ENCODE measurements around the gene GJA9.
"Not testable (repeated sequence)": the region's sequence is repeated elsewhere in the genome, so short reads cannot be mapped to it uniquely, and the experiment has no call there.

Gene GJA9

DNA sequence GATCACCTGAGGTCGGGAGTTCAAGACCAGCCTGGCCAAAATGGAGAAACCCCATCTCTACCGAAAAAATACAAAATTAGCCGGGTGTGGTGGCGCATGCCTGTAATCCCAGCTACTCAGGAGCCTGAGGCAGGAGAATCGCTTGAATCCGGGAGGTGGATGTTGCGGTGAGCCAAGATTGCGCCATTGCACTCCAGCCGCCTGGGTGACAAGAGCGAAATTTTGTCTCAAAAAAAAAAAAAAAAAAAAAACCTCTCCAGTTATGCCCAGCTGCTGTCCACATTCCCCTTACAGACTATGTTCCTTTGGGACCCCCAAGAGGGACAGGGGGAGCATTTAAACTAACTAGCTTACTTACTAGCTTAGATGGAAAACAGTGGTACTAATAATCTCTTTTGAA lies 45.1 kb downstream of the GJA9 start:
- DNase-seq, result not testable (repeated sequence)
- intact Hi-C loops (cut with DNase I), result loop anchor here (10.0 kb wide), 1 partner anchor 812 kb away; no protein-coding TSS in a partner anchor

DNA sequence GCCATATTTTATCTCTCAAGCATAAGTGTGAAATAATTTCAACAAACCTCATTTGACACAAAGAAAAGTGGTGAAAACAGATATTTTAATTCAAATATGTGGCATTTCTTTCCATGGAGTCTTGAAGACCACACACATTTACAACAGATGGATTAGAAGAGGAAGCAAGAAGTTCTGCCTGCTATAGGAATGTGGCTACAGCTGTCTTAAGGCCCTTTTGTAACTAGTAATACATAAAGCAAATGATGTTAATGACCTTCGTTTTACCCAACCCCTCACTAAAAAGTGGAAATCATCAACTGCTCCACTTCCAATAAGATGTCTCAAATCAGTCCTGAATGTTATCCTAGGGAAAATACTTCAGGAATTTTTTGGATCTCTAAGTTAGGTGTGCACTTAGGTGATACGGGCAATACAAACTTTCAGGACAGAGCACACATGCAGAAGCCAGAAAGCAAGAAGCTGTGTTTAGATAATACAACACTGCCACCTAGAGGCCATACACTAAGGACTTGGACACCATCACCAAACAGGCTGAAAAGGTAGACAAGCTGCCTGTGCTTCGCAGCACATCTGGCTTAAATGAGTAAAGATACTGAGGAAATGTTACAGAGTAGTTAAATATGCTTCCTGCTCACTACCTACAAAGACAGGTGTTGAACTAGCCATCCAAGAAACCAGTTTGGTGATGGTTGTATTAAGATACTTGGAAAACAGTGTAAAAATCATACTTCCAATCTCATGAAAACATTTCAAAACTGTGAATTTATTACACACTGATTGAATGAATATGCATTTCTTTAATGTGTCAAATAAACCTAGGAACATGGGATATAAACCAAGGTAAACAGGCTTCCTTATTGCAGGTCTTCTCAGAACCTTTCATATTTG lies 46.2 kb downstream of the GJA9 start:
- DNase-seq, result peak in 21 of 42 donors; percentile 23 to 83 (median 61)
- intact Hi-C loops (cut with DNase I), result loop anchor here (10.0 kb wide), 1 partner anchor 810 kb away; no protein-coding TSS in a partner anchor

DNA sequence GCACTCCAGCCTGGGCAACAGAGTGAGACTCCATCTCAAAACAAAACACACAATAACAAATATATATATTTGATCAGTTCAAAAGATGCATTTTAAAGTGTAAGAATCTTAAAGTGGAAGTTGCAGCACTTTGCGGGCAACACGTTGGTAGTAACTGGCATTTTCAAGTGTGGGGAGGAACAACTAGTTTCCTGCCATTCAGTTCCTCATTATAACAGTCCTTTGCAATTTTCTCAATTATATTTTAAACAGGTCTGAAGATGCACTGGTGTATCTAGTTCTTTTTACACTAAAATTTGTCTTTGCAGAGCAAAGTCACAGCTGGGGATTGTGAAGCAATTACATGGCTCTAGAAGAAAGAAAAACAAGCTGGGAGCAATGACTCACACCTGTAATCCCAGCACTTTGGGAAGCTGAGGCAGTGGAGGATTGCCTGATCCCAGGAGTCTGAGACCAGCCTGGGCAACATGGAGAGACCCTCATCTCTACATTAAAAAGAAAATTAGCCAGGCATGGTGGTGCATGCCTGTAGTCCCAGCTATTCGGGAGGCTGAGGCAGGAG lies 47.1 kb downstream of the GJA9 start:
- DNase-seq, result no peak
- intact Hi-C loops (cut with DNase I), result loop anchor here (10.0 kb wide), 1 partner anchor 810 kb away; no protein-coding TSS in a partner anchor

DNA sequence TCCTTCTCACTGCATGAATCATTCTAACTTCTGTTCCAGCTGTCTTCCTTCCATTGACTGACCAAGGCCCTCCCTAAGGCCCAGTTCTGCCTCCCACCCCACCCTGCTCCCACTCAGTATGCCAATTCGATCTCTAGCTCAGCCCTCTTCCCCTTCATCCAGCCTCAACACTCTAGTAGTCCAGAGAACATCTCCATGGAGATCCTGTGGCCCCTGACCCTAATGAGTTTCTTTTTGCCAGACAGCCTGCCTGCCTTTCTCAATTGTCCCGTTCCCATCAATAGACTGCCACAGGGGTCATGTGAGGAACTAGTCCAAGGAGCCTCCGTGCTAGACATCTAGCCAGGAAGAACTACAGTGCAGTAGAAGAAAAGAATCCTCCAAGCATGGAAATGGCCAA lies 48.2 kb downstream of the GJA9 start:
- intact Hi-C loops (cut with DNase I), result loop anchor here (10.0 kb wide), 1 partner anchor 808 kb away; no protein-coding TSS in a partner anchor
- peak in 9 of 42 donors; percentile 29 to 65 (median 48) for DNase-seq

DNA sequence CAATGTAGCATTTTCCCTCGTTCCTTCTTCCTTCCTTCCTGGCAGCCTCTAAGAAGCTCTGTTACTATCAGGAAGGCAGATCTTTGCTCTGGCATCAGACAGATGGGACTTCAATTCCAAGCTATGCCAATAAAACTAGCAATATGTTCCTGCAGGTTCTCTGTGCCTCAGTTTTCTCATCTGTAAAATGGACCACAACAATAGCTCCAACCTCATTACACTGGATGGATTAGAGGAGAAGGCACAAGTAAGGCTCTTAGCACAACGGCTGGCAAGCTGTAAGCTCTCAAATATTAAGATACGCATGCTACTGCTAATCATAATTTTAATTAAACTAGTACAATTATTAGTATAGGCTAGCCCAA lies 49.0 kb downstream of the GJA9 start:
- no peak for DNase-seq
- intact Hi-C loops (cut with DNase I), result loop anchor here (10.0 kb wide), 1 partner anchor 808 kb away; no protein-coding TSS in a partner anchor

DNA sequence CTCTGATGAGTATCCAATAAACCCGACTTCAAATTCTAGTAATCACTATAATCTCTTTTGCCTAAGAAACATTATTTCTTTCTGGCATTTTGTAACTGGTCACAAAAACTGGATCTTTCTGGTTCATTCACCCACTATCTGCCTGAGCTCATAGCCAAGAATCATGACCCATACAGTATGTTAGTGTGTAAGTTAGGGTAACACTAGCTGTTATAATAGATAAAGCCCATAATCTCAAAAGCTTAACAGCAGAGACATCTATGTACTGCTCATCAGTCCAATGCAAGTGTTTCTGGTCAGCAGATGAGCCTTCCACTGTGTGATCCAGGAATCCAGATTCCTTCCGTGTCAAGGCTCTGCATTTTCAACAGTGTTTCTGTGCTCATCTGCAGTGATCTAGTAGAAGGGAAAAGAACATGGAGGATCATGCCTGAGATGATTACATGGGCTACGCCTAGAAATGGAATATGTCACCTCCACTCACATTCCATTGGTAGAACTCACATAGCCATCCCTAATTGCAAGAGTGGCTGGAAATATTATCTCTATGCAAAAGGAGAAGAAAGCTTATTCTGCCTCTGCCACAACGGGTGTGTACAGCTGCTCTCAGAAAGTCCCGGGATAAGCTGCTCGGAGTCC lies 49.5 kb downstream of the GJA9 start:
- no peak for DNase-seq
- intact Hi-C loops (cut with DNase I), result loop anchor here (10.0 kb wide), 1 partner anchor 807 kb away; no protein-coding TSS in a partner anchor

DNA sequence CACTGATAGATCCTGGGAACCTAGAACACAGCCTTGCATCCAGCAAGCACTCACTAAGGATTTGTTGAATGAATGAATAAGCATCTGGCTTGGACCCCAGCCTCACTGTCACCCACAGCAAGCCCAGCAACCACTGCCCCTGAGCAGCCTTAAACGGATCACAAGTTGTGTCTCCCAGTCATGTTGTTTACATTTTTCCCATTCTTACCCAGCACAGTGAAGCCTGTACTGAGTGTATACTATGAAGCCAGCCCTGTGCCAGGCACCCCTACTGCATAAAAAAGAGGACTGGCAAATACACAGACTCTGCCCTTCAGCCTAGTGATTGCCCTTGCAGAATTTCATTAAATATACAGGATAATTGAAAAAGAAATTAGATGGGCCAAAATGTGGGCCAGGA lies 52.0 kb downstream of the GJA9 start:
- no peak for DNase-seq
- intact Hi-C loops (cut with DNase I), result no loop called here

DNA sequence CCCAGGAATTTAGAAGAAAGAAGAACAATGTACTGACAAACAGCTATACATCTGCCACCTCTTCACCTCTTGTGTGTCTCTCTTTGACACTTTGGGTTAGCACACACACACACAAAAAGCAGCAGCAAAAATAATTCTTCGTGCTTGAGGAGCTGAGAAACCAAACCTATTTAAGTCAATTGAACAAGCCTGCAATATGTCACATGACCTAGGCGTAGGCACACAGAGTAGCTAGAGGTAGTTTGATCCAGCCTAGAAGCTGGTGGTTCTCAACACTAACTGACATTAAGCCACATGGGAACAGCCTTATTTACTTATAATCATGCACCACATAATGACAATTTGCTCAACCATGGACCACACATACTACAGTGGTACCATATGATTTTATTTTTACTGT lies 54.1 kb downstream of the GJA9 start:
- intact Hi-C loops (cut with DNase I), result no loop called here
- peak in 24 of 42 donors; percentile 22 to 86 (median 60) for DNase-seq

DNA sequence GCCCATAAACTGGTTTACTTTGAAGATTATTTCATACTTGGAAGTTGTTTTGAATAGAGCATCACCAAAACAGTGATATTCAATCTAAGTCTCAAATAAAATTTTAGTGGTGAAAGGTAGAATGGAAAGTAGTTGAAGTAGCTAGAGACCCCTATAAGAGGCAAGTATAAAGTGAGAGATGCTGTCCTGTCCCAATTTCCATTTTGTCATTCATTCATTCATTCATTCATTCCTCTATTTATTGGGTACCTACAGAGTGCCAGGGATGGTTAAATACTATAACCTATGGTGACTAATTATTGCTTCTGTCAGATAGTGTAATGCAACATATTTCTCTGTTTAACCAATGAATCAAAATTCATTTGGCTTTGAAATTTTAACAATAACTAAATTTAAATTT lies 54.5 kb downstream of the GJA9 start:
- no peak for DNase-seq
- intact Hi-C loops (cut with DNase I), result no loop called here

DNA sequence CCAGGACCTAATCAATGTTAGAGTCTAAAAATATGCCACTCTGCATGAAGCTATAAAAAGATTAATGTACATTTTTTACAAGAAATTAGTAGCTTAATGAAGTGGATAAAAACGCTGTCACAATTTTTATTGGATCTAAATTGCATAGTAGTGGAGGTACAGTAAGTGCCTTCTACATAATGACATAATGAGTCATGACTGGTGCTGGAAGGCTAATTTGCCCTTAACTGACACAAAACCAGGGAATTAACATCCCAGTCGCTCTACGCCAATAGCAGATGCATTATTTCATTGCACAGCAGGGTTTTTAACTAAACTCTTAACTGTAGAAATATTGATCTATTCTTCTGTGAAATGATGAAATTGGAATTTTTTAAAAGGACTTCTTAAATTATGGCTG lies 55.1 kb downstream of the GJA9 start:
- intact Hi-C loops (cut with DNase I), result no loop called here
- peak in 4 of 42 donors; percentile 31 to 62 (median 48) for DNase-seq

Measured in head of caudate nucleus (tissue), 42 donors.